CD14-positive monocyte (primary cell): ENCODE measurements around the gene CKM. TPM values are rescaled to one million over a fixed set of nuclear protein-coding genes. Genes with fewer than 3 reads are reported as not detected.
A peak's percentile ranks its signal among the peaks of the same experiment; 100 is the strongest.

ENCODE experiments used
- DNase-seq, 3 donors: peaks; one replicate each; pipeline ENCODE4 v3.0.0-alpha.2; 2011 to 2022
- H2AFZ ChIP-seq: 2 replicates; pipeline ENCODE4 v1.6.0; 2012; ENCODE audit warnings: mild to moderate bottlenecking, low read depth, low read length, inconsistent platforms; ENCODE audit not compliant: insufficient read depth, poor library complexity, severe bottlenecking
- H3K27ac ChIP-seq, 2 donors: 1 replicate in 1 of 2; 2 replicates in 1 of 2; pipeline ENCODE4 v1.5.1; 2012 to 2013; ENCODE audit warnings: low read length in 2 of 2, control low read depth in 1 of 2, inconsistent platforms in 1 of 2, low read depth in 1 of 2, mild to moderate bottlenecking in 1 of 2
- H3K27me3 ChIP-seq, 2 donors: one replicate each; pipeline versions ENCODE4 v1.6.0 to v1.6.1; 2011 to 2013; ENCODE audit warnings: low read length in 2 of 2; ENCODE audit not compliant: control insufficient read depth in 2 of 2, insufficient read depth in 2 of 2
- H3K36me3 ChIP-seq, 2 donors: replicated peaks in 1 of 2; 1 replicate in 1 of 2; 2 replicates in 1 of 2; pipeline versions ENCODE4 v1.5.1 to v1.6.1; 2012 to 2013; ENCODE audit warnings: low read length in 2 of 2, control low read depth in 1 of 2, inconsistent platforms in 1 of 2, mild to moderate bottlenecking in 1 of 2; ENCODE audit not compliant: insufficient read depth in 2 of 2, control insufficient read depth in 1 of 2
- H3K4me1 ChIP-seq, 2 donors: 1 replicate in 1 of 2; 2 replicates in 1 of 2; pipeline versions ENCODE4 v1.5.1 to v1.6.1; 2012 to 2013; ENCODE audit warnings: low read length in 2 of 2, control low read depth in 1 of 2, inconsistent platforms in 1 of 2, mild to moderate bottlenecking in 1 of 2, moderate library complexity in 1 of 2; ENCODE audit not compliant: insufficient read depth in 2 of 2, control insufficient read depth in 1 of 2
- H3K4me2 ChIP-seq: replicated peaks from 2 replicates; pipeline ENCODE3; 2012; ENCODE audit warnings: low read length, moderate library complexity, mild to moderate bottlenecking; ENCODE audit not compliant: poor library complexity, severe bottlenecking; ENCODE audit errors: extremely low read depth
- H3K4me3 ChIP-seq, 3 experiments: fragments of 200-600 bp in 1 of 3; sonication (generic) in 1 of 3; replicated peaks in 1 of 3; 1 replicate in 2 of 3; 2 replicates in 1 of 3; pipeline ENCODE4 v1.5.1; 2011 to 2013; ENCODE audit warnings: low read length in 3 of 3, mild to moderate bottlenecking in 3 of 3, control low read depth in 2 of 3, low read depth in 2 of 3, inconsistent platforms in 1 of 3, moderate library complexity in 1 of 3
- H3K79me2 ChIP-seq: 2 replicates; pipeline ENCODE4 v1.6.0; 2012; ENCODE audit warnings: mild to moderate bottlenecking, control low read depth, inconsistent platforms, low read length, moderate library complexity; ENCODE audit not compliant: insufficient read depth
- H3K9ac ChIP-seq: 2 replicates; pipeline ENCODE4 v1.6.0; 2017; ENCODE audit warnings: low read length, mild to moderate bottlenecking; ENCODE audit not compliant: insufficient read depth, poor library complexity, severe bottlenecking
- H3K9me3 ChIP-seq, 2 donors: replicated peaks in 1 of 2; 1 replicate in 1 of 2; 2 replicates in 1 of 2; pipeline versions ENCODE4 v1.5.1 to v1.6.1; 2012 to 2013; ENCODE audit warnings: low read length in 2 of 2, control low read depth in 1 of 2; ENCODE audit not compliant: control insufficient read depth in 1 of 2, insufficient read depth in 1 of 2
- H4K20me1 ChIP-seq: 2 replicates; pipeline ENCODE4 v1.6.0; 2012; ENCODE audit warnings: mild to moderate bottlenecking, low read length, control low read depth, moderate library complexity; ENCODE audit not compliant: insufficient read depth
- H3K27ac Mint-ChIP-seq, 7 donors: one replicate each; pipeline ENCODE4 v1.8.0; 2020; ENCODE audit warnings: mild to moderate bottlenecking in 7 of 7, mixed read lengths in 7 of 7, moderate library complexity in 6 of 7, inconsistent platforms in 2 of 7
- H3K27me3 Mint-ChIP-seq, 3 donors: one replicate each; pipeline ENCODE4 v1.8.0; 2021 to 2022; ENCODE audit warnings: low read depth in 3 of 3, mild to moderate bottlenecking in 3 of 3, mixed read lengths in 3 of 3, moderate library complexity in 3 of 3, inconsistent platforms in 1 of 3
- H3K36me3 Mint-ChIP-seq, 2 donors: one replicate each; pipeline ENCODE4 v1.8.0; 2020; ENCODE audit warnings: mixed read lengths in 2 of 2, inconsistent platforms in 1 of 2, mild to moderate bottlenecking in 1 of 2
- H3K4me1 Mint-ChIP-seq: one replicate; pipeline ENCODE4 v1.8.0; 2020; ENCODE audit warnings: mild to moderate bottlenecking, mixed read lengths
- H3K4me3 Mint-ChIP-seq, 2 donors: one replicate each; pipeline ENCODE4 v1.8.0; 2020; ENCODE audit warnings: mild to moderate bottlenecking in 2 of 2, mixed read lengths in 2 of 2, moderate library complexity in 1 of 2
- H3K9me3 Mint-ChIP-seq, 7 donors: one replicate each; pipeline ENCODE4 v1.8.0; 2020 to 2022; ENCODE audit warnings: mixed read lengths in 7 of 7, mild to moderate bottlenecking in 6 of 7, moderate library complexity in 6 of 7, inconsistent platforms in 2 of 7
- CTCF ChIP-seq: fragments of 200-600 bp; IDR thresholded peaks from one replicate; pipeline ENCODE4 v1.8.0; 2022; ENCODE audit warnings: antibody characterized with exemption, mild to moderate bottlenecking
- WGBS: methylation state at CpG from one replicate; pipeline ENCODE4 v1.1.5; 2013; ENCODE audit warnings: missing lambda C conversion rate; ENCODE audit not compliant: insufficient coverage; 5-methylcytosine and 5-hydroxymethylcytosine counted together
- intact Hi-C, 2 donors: fragments of 100-400 bp; cut with micrococcal nuclease; formaldehyde crosslinking; loops; one replicate each; pipeline versions ENCODE4 v1.15.0 to v1.15.1; 2023
- polyA plus RNA-seq, 3 donors: library from polyadenylated mRNA; depleted of rRNA in 1 of 3; unstranded in 2 of 3; stranded (reverse) in 1 of 3; fragments of 300-500 nt in 2 of 3; fragments of >200 nt in 1 of 3; fragmentation: Illumina TruSeq in 2 of 3; gene quantifications; 1 replicate in 2 of 3; 2 replicates in 1 of 3; pipeline ENCODE4 v1.2.3, GENCODE V29; 2012 to 2021

CKM gene
- polyA plus RNA-seq, 3 donors, result 0.17 to 0.50 (median 0.24) TPM

GRCh38 chr19:45352914-45353796 lies 30.5 kb upstream of the CKM start:
- H3K79me2 ChIP-seq, result no peaks in the 10 kb centered on the region
- 97% methylated on average over 10 of the region's 20 CpGs for WGBS
- H3K4me1 ChIP-seq, result no peaks in the 10 kb centered on the region
- Mint-ChIP-seq H3K4me3 (no peak overlapping the region), H3K36me3 (peaks cover 54 to 67% of the 10 kb centered on the region in 2 donors), H3K4me1 (no peaks in the 10 kb centered on the region), H3K27ac (no peak overlapping the region), H3K27me3 (peaks cover 0 to 3% (median 0%) of the 10 kb centered on the region in 3 donors), H3K9me3 (peaks cover 0 to 3% (median 0%) of the 10 kb centered on the region in 7 donors)
- peaks cover 33 to 66% of the 10 kb centered on the region in 2 donors for H3K36me3 ChIP-seq
- DNase-seq, result peak in 1 of 3 donors; percentile 2
- H3K27ac ChIP-seq, result no peak overlapping the region
- no peaks in the 10 kb centered on the region for H4K20me1 ChIP-seq
- H2AFZ ChIP-seq, result no peak overlapping the region
- H3K9me3 ChIP-seq, result no peaks in the 10 kb centered on the region
- no peak for TF ChIP-seq CTCF
- no peak overlapping the region for H3K4me2 ChIP-seq
- intact Hi-C loops, result no loop called here
- no peaks in the 10 kb centered on the region for H3K27me3 ChIP-seq
- H3K9ac ChIP-seq, result no peak overlapping the region
- H3K4me3 ChIP-seq, result no peak overlapping the region

- no peaks in the 10 kb centered on the region for H3K4me1 Mint-ChIP-seq
- 100% methylated on average over 13 of the region's 20 CpGs for WGBS
- no peaks in the 10 kb centered on the region for H3K4me1 ChIP-seq
- peaks cover 0 to 3% (median 0%) of the 10 kb centered on the region in 7 donors for H3K9me3 Mint-ChIP-seq
- no peaks in the 10 kb centered on the region for H3K27me3 ChIP-seq
- H2AFZ ChIP-seq, result no peak overlapping the region
- no peak overlapping the region for H3K27ac Mint-ChIP-seq
- no peaks in the 10 kb centered on the region for H3K79me2 ChIP-seq
- peaks cover 52 to 66% of the 10 kb centered on the region in 2 donors for H3K36me3 Mint-ChIP-seq
- H3K9ac ChIP-seq, result no peak overlapping the region
- DNase-seq, result no peak
- peaks cover 0 to 4% (median 3%) of the 10 kb centered on the region in 3 donors for H3K27me3 Mint-ChIP-seq
- no peak overlapping the region for H3K4me2 ChIP-seq
- no peak for TF ChIP-seq CTCF
- H3K9me3 ChIP-seq, result no peaks in the 10 kb centered on the region
- no peaks in the 10 kb centered on the region for H4K20me1 ChIP-seq
- no peak overlapping the region for H3K4me3 ChIP-seq
- intact Hi-C loops, result no loop called here
- peaks cover 33 to 65% of the 10 kb centered on the region in 2 donors for H3K36me3 ChIP-seq
- no peak overlapping the region for H3K27ac ChIP-seq
- no peak overlapping the region for H3K4me3 Mint-ChIP-seq
Measured at GRCh38 chr19:45352471-45352870, 29.8 kb upstream of the CKM start.
